Breast epithelium (tissue), 4 donors: Measurements from ENCODE around the gene MOGAT2. TPM values are rescaled to one million over a fixed set of nuclear protein-coding genes. Genes with fewer than 3 reads are reported as not detected.

Experiments
- DNase-seq, 2 donors: peaks; one replicate each; pipeline ENCODE4 v3.0.0-alpha.2; 2019; ENCODE audit warnings: low spot score in 2 of 2
- H3K27ac ChIP-seq, 2 donors: fragments of 200-600 bp; sonication (generic) in 1 of 2; one replicate each; pipeline ENCODE4 v1.5.1; 2016 to 2019; ENCODE audit warnings: mild to moderate bottlenecking in 1 of 2
- H3K27me3 ChIP-seq, 2 donors: fragments of 200-600 bp; sonication (generic) in 1 of 2; one replicate each; pipeline versions ENCODE4 v1.5.1 to v1.6.0; 2017 to 2019; ENCODE audit warnings: control low read depth in 1 of 2, mild to moderate bottlenecking in 1 of 2
- H3K36me3 ChIP-seq: fragments of 200-600 bp; one replicate; pipeline ENCODE4 v1.5.1; 2019
- H3K4me1 ChIP-seq, 2 donors: fragments of 200-600 bp; sonication (generic); one replicate each; pipeline ENCODE4 v1.5.1; 2016 to 2019; ENCODE audit warnings: control low read depth in 1 of 2
- H3K4me3 ChIP-seq, 3 donors: fragments of 200-600 bp; sonication (generic); 1 replicate in 2 of 3; 2 replicates in 1 of 3; pipeline ENCODE4 v1.5.1; 2016 to 2019; ENCODE audit warnings: mild to moderate bottlenecking in 3 of 3, moderate library complexity in 2 of 3
- H3K9me3 ChIP-seq, 2 donors: fragments of 200-600 bp; sonication (generic) in 1 of 2; one replicate each; pipeline ENCODE4 v1.5.1; 2016 to 2019; ENCODE audit warnings: control low read depth in 1 of 2
- CTCF ChIP-seq, 3 donors: fragments of 450-650 bp; IDR thresholded peaks; one replicate each; pipeline ENCODE4 v1.5.1; 2016 to 2017; ENCODE audit warnings: antibody characterized with exemption in 3 of 3, mild to moderate bottlenecking in 3 of 3, moderate library complexity in 3 of 3
- POLR2A ChIP-seq: fragments of 450-650 bp; IDR thresholded peaks from one replicate; pipeline ENCODE4 v1.6.1; 2016; ENCODE audit warnings: antibody characterized with exemption, mild to moderate bottlenecking, moderate library complexity
- POLR2AphosphoS5 ChIP-seq, 3 donors: sonication (generic); formaldehyde crosslinking; IDR thresholded peaks; one replicate each; pipeline ENCODE4 v1.6.1; 2017; ENCODE audit warnings: antibody characterized with exemption in 3 of 3
- intact Hi-C: fragments of 100-400 bp; cut with DNase I; formaldehyde crosslinking; loops from one replicate; pipeline ENCODE4 v1.15.1; 2023; ENCODE audit warnings: low total_unique reads
- total RNA-seq, 3 donors: library from RNA; depleted of rRNA; stranded (reverse); fragments of >200 nt; gene quantifications; one replicate each; pipeline ENCODE4 v1.1.0, GENCODE V29; 2016

Gene MOGAT2
- total RNA-seq, 3 donors from 2014 or later: 0.32 to 7.3 (median 1.3) TPM

- H3K27me3 ChIP-seq: no peaks in the 10 kb centered on the region
- no peaks in the 10 kb centered on the region for H3K9me3 ChIP-seq
- TF ChIP-seq POLR2A (no peak), POLR2AphosphoS5 (IDR thresholded peaks at IDR 0.05) (no peak), CTCF (IDR thresholded peaks at IDR 0.05) (no peak)
- no peak for DNase-seq
- no peak overlapping the region for H3K27ac ChIP-seq
- H3K4me1 ChIP-seq: no peaks in the 10 kb centered on the region
- H3K36me3 ChIP-seq: no peaks in the 10 kb centered on the region
- H3K4me3 ChIP-seq: no peak overlapping the region
- intact Hi-C loops: no loop called here
Observed at GRCh38 chr11:75757651-75758050, 40.0 kb downstream of the MOGAT2 start.

- no peak overlapping the region for H3K27ac ChIP-seq
Observed at GRCh38 chr11:75759832-75760231, 42.2 kb downstream of the MOGAT2 start.

GRCh38 chr11:75760243-75760642, 42.6 kb downstream of the MOGAT2 start:
- intact Hi-C loops: no loop called here
- Histone ChIP-seq H3K4me3 (no peak overlapping the region), H3K36me3 (no peaks in the 10 kb centered on the region), H3K27me3 (no peaks in the 10 kb centered on the region), H3K4me1 (no peaks in the 10 kb centered on the region), H3K27ac (no peak overlapping the region), H3K9me3 (no peaks in the 10 kb centered on the region)
- no peak for TF ChIP-seq POLR2A
- no peak for TF ChIP-seq POLR2AphosphoS5 (IDR thresholded peaks at IDR 0.05)
- no peak for TF ChIP-seq CTCF (IDR thresholded peaks at IDR 0.05)
- DNase-seq: no peak

More at GRCh38 chr11:75759832-75760231, 42.2 kb downstream of the MOGAT2 start:
- no peak for DNase-seq
- no peaks in the 10 kb centered on the region for H3K9me3 ChIP-seq
- intact Hi-C loops: no loop called here
- H3K36me3 ChIP-seq: no peaks in the 10 kb centered on the region
- H3K4me3 ChIP-seq: no peak overlapping the region
- TF ChIP-seq CTCF (IDR thresholded peaks at IDR 0.05): no peak
- TF ChIP-seq POLR2AphosphoS5 (IDR thresholded peaks at IDR 0.05): no peak
- no peak for TF ChIP-seq POLR2A
- no peaks in the 10 kb centered on the region for H3K27me3 ChIP-seq
- no peaks in the 10 kb centered on the region for H3K4me1 ChIP-seq

- no peak for DNase-seq
- TF ChIP-seq POLR2A (no peak), CTCF (IDR thresholded peaks at IDR 0.05) (no peak), POLR2AphosphoS5 (IDR thresholded peaks at IDR 0.05) (no peak)
- no peaks in the 10 kb centered on the region for H3K27me3 ChIP-seq
- H3K27ac ChIP-seq: no peak overlapping the region
- no peaks in the 10 kb centered on the region for H3K9me3 ChIP-seq
- no peaks in the 10 kb centered on the region for H3K4me1 ChIP-seq
- intact Hi-C loops: no loop called here
- H3K36me3 ChIP-seq: no peaks in the 10 kb centered on the region
- no peak overlapping the region for H3K4me3 ChIP-seq
Observed at GRCh38 chr11:75760710-75761493, 43.3 kb downstream of the MOGAT2 start.

GRCh38 chr11:75762158-75762557, 44.5 kb downstream of the MOGAT2 start:
- H3K27me3 ChIP-seq: no peaks in the 10 kb centered on the region
- no peak for DNase-seq
- no peaks in the 10 kb centered on the region for H3K9me3 ChIP-seq
- H3K27ac ChIP-seq: no peak overlapping the region
- intact Hi-C loops: no loop called here
- no peaks in the 10 kb centered on the region for H3K4me1 ChIP-seq
- no peak overlapping the region for H3K4me3 ChIP-seq
- TF ChIP-seq CTCF (IDR thresholded peaks at IDR 0.05): no peak
- no peak for TF ChIP-seq POLR2AphosphoS5 (IDR thresholded peaks at IDR 0.05)
- no peak for TF ChIP-seq POLR2A
- no peaks in the 10 kb centered on the region for H3K36me3 ChIP-seq
